Fibroblast of pulmonary artery (primary cell): ENCODE results near the gene SAMHD1.
"Not testable (repeated sequence)": the region's sequence is repeated elsewhere in the genome, so short reads cannot be mapped to it uniquely, and the experiment has no call there.

ENCODE experiments used
- DNase-seq: peaks from one replicate; pipeline ENCODE4 v3.0.0-alpha.2; 2010; ENCODE audit warnings: low read depth
- H3K4me3 ChIP-seq: replicated peaks from 2 replicates; pipeline ENCODE4 v1.5.1; 2011; ENCODE audit warnings: low read depth, mild to moderate bottlenecking, control low read depth, low read length, moderate library complexity
- CTCF ChIP-seq: IDR thresholded peaks from 2 replicates; pipeline ENCODE4 v1.5.1; 2011; ENCODE audit warnings: mild to moderate bottlenecking, control low read depth, low read length, inconsistent platforms; ENCODE audit errors: missing control alignments

The SAMHD1 gene

GRCh38 chr20:36845288-36845971 is 106.1 kb downstream of the SAMHD1 start:
- DNase-seq, result no peak
- no peak for TF ChIP-seq CTCF
- H3K4me3 ChIP-seq, result no peak overlapping the region

- H3K4me3 ChIP-seq, DNase-seq: not testable (repeated sequence)
Observed at GRCh38 chr20:36841030-36841429, 110.5 kb downstream of the SAMHD1 start.
